Loucy (cell line): ENCODE data around the gene PPP1R26.
"Not testable (repeated sequence)": the region's sequence is repeated elsewhere in the genome, so short reads cannot be mapped to it uniquely, and the experiment has no call there.

Experiments used
- H2AFZ ChIP-seq: fragments of 200-600 bp; sonication (generic); 2 replicates; pipeline ENCODE4 v1.6.0; 2016; ENCODE audit warnings: antibody characterized with exemption, mild to moderate bottlenecking, low read length, moderate library complexity
- H3F3A ChIP-seq: fragments of 200-600 bp; 2 replicates; pipeline ENCODE4 v1.6.0; 2016; ENCODE audit warnings: antibody characterized with exemption, low read depth, mild to moderate bottlenecking
- H3K27me3 ChIP-seq: fragments of 200-600 bp; sonication (generic); 2 replicates; pipeline ENCODE4 v1.6.1; 2014; ENCODE audit warnings: low read length, mild to moderate bottlenecking; ENCODE audit not compliant: insufficient read depth, poor library complexity, severe bottlenecking
- H3K36me3 ChIP-seq: fragments of 200-600 bp; sonication (generic); 2 replicates; pipeline ENCODE4 v1.6.1; 2016; ENCODE audit warnings: low read length; ENCODE audit not compliant: insufficient read depth
- H3K4me1 ChIP-seq: fragments of 200-600 bp; sonication (generic); 2 replicates; pipeline ENCODE4 v1.5.1; 2014; ENCODE audit warnings: low read length, mild to moderate bottlenecking; ENCODE audit not compliant: insufficient read depth, poor library complexity, severe bottlenecking
- H3K4me2 ChIP-seq: fragments of 200-600 bp; sonication (generic); 2 replicates; pipeline ENCODE4 v1.6.0; 2014; ENCODE audit warnings: antibody characterized with exemption, low read length, low read depth, mild to moderate bottlenecking; ENCODE audit not compliant: poor library complexity, severe bottlenecking
- H3K4me3 ChIP-seq: fragments of 200-600 bp; sonication (generic); 2 replicates; pipeline ENCODE4 v1.5.1; 2014; ENCODE audit warnings: low read length, mild to moderate bottlenecking, mixed read lengths; ENCODE audit not compliant: poor library complexity, severe bottlenecking
- H3K79me2 ChIP-seq: fragments of 200-600 bp; sonication (generic); 2 replicates; pipeline ENCODE4 v1.6.1; 2014; ENCODE audit warnings: low read length; ENCODE audit not compliant: insufficient read depth
- H3K9ac ChIP-seq: fragments of 200-600 bp; sonication (generic); 2 replicates; pipeline ENCODE4 v1.6.0; 2014; ENCODE audit warnings: mild to moderate bottlenecking, low read depth, low read length, moderate library complexity; ENCODE audit not compliant: poor library complexity, severe bottlenecking
- H3K9me2 ChIP-seq: fragments of 200-600 bp; sonication (generic); replicated peaks from 2 replicates; pipeline ENCODE4 v1.6.1; 2016; ENCODE audit warnings: low read depth, low read length, mixed read lengths
- H3K9me3 ChIP-seq: fragments of 200-600 bp; sonication (generic); 2 replicates; pipeline ENCODE4 v1.6.1; 2014; ENCODE audit warnings: mild to moderate bottlenecking, antibody characterized with exemption, low read length, low read depth; ENCODE audit not compliant: insufficient read depth
- H4K20me1 ChIP-seq: fragments of 200-600 bp; sonication (generic); 2 replicates; pipeline ENCODE4 v1.6.0; 2014; ENCODE audit warnings: antibody characterized with exemption, low read length, mild to moderate bottlenecking; ENCODE audit not compliant: insufficient read depth, poor library complexity, severe bottlenecking
- EZH2phosphoT487 ChIP-seq: fragments of 200-600 bp; IDR thresholded peaks from 2 replicates; pipeline ENCODE4 v1.6.1; 2018; ENCODE audit warnings: antibody characterized with exemption, mild to moderate bottlenecking, moderate library complexity, borderline replicate concordance
- TF ChIP-seq, protein P1 (sequence below): fragments of 200-600 bp; sonication (generic); conservative IDR thresholded peaks from 2 replicates; pipeline ENCODE4 v1.5.1; 2014; ENCODE audit warnings: mild to moderate bottlenecking, antibody characterized with exemption, low read length

The PPP1R26 gene

DNA sequence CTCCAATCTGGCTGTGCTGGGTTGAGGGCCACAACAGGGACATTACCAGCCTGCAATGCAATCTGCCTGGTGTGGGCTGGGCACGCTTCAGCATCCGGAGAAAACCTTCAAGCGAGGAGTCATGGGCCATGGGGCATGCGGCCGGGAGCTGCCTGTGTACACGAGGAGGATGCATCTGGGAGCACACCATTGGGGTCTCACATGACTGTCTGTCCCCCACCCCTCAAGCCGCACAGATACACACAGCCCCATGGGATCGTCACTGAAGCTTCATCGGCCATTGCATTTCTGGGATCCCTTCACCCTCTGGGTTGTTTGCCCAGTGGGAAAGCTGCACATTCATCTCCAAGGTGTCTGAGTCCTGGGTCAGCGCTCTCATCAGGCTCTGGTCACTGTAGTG lies 51.5 kb downstream of the PPP1R26 start:
- Histone ChIP-seq H3K36me3 (no peaks in the 10 kb centered on the region), H3K4me1 (no peaks in the 10 kb centered on the region), H3K9ac (no peak overlapping the region), H3F3A (no peaks in the 10 kb centered on the region), H3K9me3 (no peaks in the 10 kb centered on the region; the same call in 1 of the 2 replicates), H3K79me2 (no peaks in the 10 kb centered on the region), H3K9me2 (no peaks in the 10 kb centered on the region), H3K4me2 (no peak overlapping the region), H4K20me1 (no peaks in the 10 kb centered on the region), H2AFZ (no peak overlapping the region), H3K4me3 (no peak overlapping the region), H3K27me3 (no peaks in the 10 kb centered on the region)
- no peak for TF ChIP-seq EZH2phosphoT487
- TF ChIP-seq, protein P1, sequence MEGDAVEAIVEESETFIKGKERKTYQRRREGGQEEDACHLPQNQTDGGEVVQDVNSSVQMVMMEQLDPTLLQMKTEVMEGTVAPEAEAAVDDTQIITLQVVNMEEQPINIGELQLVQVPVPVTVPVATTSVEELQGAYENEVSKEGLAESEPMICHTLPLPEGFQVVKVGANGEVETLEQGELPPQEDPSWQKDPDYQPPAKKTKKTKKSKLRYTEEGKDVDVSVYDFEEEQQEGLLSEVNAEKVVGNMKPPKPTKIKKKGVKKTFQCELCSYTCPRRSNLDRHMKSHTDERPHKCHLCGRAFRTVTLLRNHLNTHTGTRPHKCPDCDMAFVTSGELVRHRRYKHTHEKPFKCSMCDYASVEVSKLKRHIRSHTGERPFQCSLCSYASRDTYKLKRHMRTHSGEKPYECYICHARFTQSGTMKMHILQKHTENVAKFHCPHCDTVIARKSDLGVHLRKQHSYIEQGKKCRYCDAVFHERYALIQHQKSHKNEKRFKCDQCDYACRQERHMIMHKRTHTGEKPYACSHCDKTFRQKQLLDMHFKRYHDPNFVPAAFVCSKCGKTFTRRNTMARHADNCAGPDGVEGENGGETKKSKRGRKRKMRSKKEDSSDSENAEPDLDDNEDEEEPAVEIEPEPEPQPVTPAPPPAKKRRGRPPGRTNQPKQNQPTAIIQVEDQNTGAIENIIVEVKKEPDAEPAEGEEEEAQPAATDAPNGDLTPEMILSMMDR, result no peak

DNA sequence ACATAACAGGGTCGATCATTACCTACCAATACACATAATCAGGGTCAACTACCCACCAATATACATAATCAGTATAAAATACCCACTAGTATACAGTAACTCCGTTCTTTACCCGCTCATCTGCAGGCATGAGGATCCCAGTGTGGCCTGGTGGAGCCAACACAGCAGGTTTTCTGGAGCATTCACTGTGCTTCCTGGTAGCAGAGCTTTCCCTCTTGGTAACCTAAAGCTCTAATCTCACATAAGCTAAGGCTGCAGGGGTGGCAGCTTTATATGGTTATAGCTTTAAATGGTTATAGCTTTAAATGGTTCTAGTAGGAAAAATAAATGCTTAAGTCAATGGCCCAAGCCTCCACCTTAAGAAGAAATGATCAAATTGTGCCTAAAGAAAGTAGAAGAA lies 53.5 kb downstream of the PPP1R26 start:
- no peaks in the 10 kb centered on the region for H3K36me3 ChIP-seq
- H3K9ac ChIP-seq, result no peak overlapping the region
- no peaks in the 10 kb centered on the region for H3K79me2 ChIP-seq
- no peaks in the 10 kb centered on the region; the same call in 1 of the 2 replicates for H3K9me3 ChIP-seq
- no peaks in the 10 kb centered on the region for H4K20me1 ChIP-seq
- H3K9me2 ChIP-seq, result no peaks in the 10 kb centered on the region
- H3K4me1 ChIP-seq, result no peaks in the 10 kb centered on the region
- H3F3A ChIP-seq, result no peaks in the 10 kb centered on the region
- no peak overlapping the region for H3K4me3 ChIP-seq
- no peak overlapping the region for H2AFZ ChIP-seq
- no peak overlapping the region for H3K4me2 ChIP-seq
- H3K27me3 ChIP-seq, result no peaks in the 10 kb centered on the region
- TF ChIP-seq, protein P1, result no peak
- no peak for TF ChIP-seq EZH2phosphoT487

DNA sequence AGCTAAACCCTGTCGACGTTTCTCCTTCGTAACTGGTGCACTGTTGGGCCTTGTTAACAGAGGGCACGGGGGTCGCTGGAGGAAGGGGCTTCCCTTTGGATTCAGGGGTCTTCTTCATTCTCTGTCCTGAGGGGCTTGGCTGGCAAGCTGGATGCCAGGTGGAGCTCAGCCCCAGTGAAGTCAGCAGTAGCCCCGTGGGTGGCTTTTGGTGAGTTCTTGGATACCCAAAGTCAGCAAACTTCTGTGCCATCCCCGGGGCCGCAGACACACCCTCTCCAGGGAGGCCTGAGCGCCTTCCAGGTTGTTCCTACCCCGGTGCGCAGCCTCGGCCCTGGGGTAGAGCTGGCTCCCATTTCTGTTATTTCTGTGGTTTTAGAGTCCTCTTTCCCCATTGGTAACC lies 54.1 kb downstream of the PPP1R26 start:
- no peaks in the 10 kb centered on the region for H3K27me3 ChIP-seq
- H3K9me3 ChIP-seq, result no peaks in the 10 kb centered on the region; the same call in 1 of the 2 replicates
- H3K4me2 ChIP-seq, result no peak overlapping the region
- H3K4me1 ChIP-seq, result no peaks in the 10 kb centered on the region
- H3K79me2 ChIP-seq, result no peaks in the 10 kb centered on the region
- no peaks in the 10 kb centered on the region for H4K20me1 ChIP-seq
- H3K9ac ChIP-seq, result no peak overlapping the region
- H2AFZ ChIP-seq, result no peak overlapping the region
- H3K4me3 ChIP-seq, result no peak overlapping the region
- no peaks in the 10 kb centered on the region for H3F3A ChIP-seq
- no peaks in the 10 kb centered on the region for H3K9me2 ChIP-seq
- TF ChIP-seq, protein P1, result no peak
- no peak for TF ChIP-seq EZH2phosphoT487
- no peaks in the 10 kb centered on the region for H3K36me3 ChIP-seq

DNA sequence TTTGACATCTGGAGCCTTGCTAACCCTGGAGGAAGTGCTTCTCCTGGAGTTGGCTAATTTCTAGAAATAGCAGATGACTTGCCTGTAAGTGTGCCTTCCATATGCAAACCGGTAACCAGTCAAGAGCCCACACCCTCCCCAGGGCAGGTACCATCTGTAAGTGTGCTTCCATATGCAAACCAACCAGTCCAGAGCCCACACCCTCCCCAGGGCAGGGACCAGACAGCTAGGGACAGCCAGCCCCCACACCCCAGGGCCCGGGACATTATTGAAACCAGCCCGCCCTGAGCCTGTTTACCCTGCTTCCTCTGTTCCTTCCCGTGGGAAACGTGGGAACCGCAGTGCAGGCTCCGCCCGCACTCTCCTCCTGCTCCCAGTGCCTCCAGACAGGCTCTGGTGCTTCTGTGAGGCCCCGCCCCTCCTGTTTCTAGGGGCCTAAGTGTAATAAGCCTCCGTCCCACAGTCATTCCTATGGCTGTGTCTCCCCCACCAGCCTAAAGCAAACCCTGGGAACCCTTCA lies 54.7 kb downstream of the PPP1R26 start:
- H3K4me1 ChIP-seq, H3K4me2 ChIP-seq, H3K27me3 ChIP-seq, H3K36me3 ChIP-seq, H3K4me3 ChIP-seq, H3K9me3 ChIP-seq, H3K79me2 ChIP-seq, H3F3A ChIP-seq, H3K9ac ChIP-seq, H3K9me2 ChIP-seq, H2AFZ ChIP-seq, H4K20me1 ChIP-seq: not testable (repeated sequence)

DNA sequence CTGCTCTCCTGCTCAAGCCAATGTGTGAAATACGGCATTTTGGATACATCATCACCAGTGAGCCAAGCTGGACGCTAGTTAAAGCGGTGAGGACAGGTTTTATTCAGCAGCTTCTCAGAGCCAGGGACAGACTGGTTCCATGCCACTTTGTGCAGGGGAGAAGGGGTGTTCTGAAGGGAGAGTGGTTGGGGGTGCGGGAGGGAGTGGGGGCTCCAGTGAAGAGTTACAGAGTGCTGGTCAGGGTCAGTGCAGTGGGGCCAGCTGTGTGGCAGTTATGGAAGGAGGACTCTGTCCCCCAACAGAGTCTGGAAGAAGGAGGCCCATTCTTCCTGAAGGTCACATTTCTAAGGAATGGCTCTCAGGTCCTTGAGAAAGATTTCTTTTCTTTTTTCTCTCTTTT lies 55.2 kb downstream of the PPP1R26 start:
- H3F3A ChIP-seq, H3K27me3 ChIP-seq, H3K4me3 ChIP-seq, H3K36me3 ChIP-seq, H3K9me3 ChIP-seq, H2AFZ ChIP-seq, H4K20me1 ChIP-seq, H3K79me2 ChIP-seq, H3K9me2 ChIP-seq, H3K9ac ChIP-seq, H3K4me2 ChIP-seq, H3K4me1 ChIP-seq: not testable (repeated sequence)
